B cell (primary cell): ENCODE measurements around the gene PCSK1. TPM values are rescaled to one million over a fixed set of nuclear protein-coding genes. Genes with fewer than 3 reads are reported as not detected.

Experiments used
- ATAC-seq: fragments of 200-7000 bp; cut with Tn5 transposase; one replicate; pipeline ENCODE4 v1.10.0; 2021; ENCODE audit warnings: low read depth, mild to moderate bottlenecking, moderate number of reproducible peaks, moderate library complexity
- CTCF ChIA-PET: fragments of 350-600 bp; sonication (Branson Sonifier 250); formaldehyde crosslinking; loops from one replicate; lab custom pipeline; 2021; ENCODE audit warnings: antibody characterized with exemption, inconsistent platforms; lab: Charles Lee
- POLR2A ChIA-PET: fragments of 350-600 bp; sonication (Branson Sonifier 250); formaldehyde crosslinking; loops from one replicate; lab custom pipeline; 2021; ENCODE audit warnings: antibody characterized with exemption; lab: Charles Lee
- DNase-seq: peaks from one replicate; pipeline ENCODE4 v3.0.0; 2013
- H2AFZ ChIP-seq: 2 replicates; pipeline ENCODE4 v1.6.1; 2012; ENCODE audit warnings: mild to moderate bottlenecking, low read depth, low read length; ENCODE audit not compliant: insufficient read depth, poor library complexity, severe bottlenecking
- H3K27ac ChIP-seq, 2 donors: 1 replicate in 1 of 2; 2 replicates in 1 of 2; pipeline ENCODE4 v1.5.1; 2012 to 2013; ENCODE audit warnings: low read length in 2 of 2, mild to moderate bottlenecking in 2 of 2, moderate library complexity in 1 of 2
- H3K27me3 ChIP-seq, 4 experiments: fragments of 200-600 bp in 1 of 4; sonication (generic) in 1 of 4; replicated peaks in 1 of 4; 1 replicate in 2 of 4; 2 replicates in 2 of 4; pipeline versions ENCODE4 v1.6.1 to v1.7.0; 2013 to 2016; ENCODE audit warnings: low read length in 3 of 4, mild to moderate bottlenecking in 2 of 4, mixed read lengths in 1 of 4, moderate library complexity in 1 of 4; ENCODE audit not compliant: insufficient read depth in 4 of 4, control insufficient read depth in 3 of 4; ENCODE audit errors: control extremely low read depth in 1 of 4
- H3K36me3 ChIP-seq, 2 experiments: replicated peaks in 1 of 2; 1 replicate in 1 of 2; 2 replicates in 1 of 2; pipeline versions ENCODE4 v1.6.1 to v1.7.1; 2013; ENCODE audit warnings: low read length in 1 of 2; ENCODE audit not compliant: insufficient read depth in 2 of 2, control insufficient read depth in 1 of 2; ENCODE audit errors: control extremely low read depth in 1 of 2, extremely low read depth in 1 of 2
- H3K4me1 ChIP-seq, 2 donors: fragments of 200-600 bp in 1 of 2; sonication (generic) in 1 of 2; 1 replicate in 1 of 2; 2 replicates in 1 of 2; pipeline versions ENCODE4 v1.5.1 to v1.6.1; 2013 to 2017; ENCODE audit warnings: low read length in 2 of 2; ENCODE audit not compliant: control insufficient read depth in 2 of 2, insufficient read depth in 2 of 2
- H3K4me2 ChIP-seq: replicated peaks from 2 replicates; pipeline ENCODE3; 2012; ENCODE audit warnings: mild to moderate bottlenecking, low read depth, low read length; ENCODE audit not compliant: poor library complexity, severe bottlenecking
- H3K4me3 ChIP-seq, 5 experiments: fragments of 200-600 bp in 1 of 5; sonication (generic) in 1 of 5; 1 replicate in 3 of 5; 2 replicates in 2 of 5; pipeline versions ENCODE4 v1.5.1 to v1.7.0; 2011 to 2016; ENCODE audit warnings: low read length in 4 of 5, mild to moderate bottlenecking in 4 of 5, low read depth in 2 of 5, control low read depth in 1 of 5, moderate library complexity in 1 of 5; ENCODE audit not compliant: insufficient read depth in 1 of 5; ENCODE audit errors: control extremely low read depth in 1 of 5, extremely low read depth in 1 of 5
- H3K79me2 ChIP-seq: fragments of 200-600 bp; sonication (generic); one replicate; pipeline ENCODE4 v1.6.0; 2016; ENCODE audit warnings: low read length; ENCODE audit not compliant: control insufficient read depth, insufficient read depth
- H3K9ac ChIP-seq: fragments of 200-600 bp; sonication (generic); 2 replicates; pipeline ENCODE4 v1.6.1; 2017; ENCODE audit warnings: mild to moderate bottlenecking, low read length, moderate library complexity
- H3K9me3 ChIP-seq, 3 donors: one replicate each; pipeline versions ENCODE4 v1.6.1 to v1.7.1; 2013; ENCODE audit warnings: low read length in 2 of 3; ENCODE audit not compliant: control insufficient read depth in 2 of 3, insufficient read depth in 1 of 3; ENCODE audit errors: control extremely low read depth in 1 of 3
- H4K20me1 ChIP-seq: 2 replicates; pipeline ENCODE4 v1.6.0; 2012; ENCODE audit warnings: mild to moderate bottlenecking, low read length; ENCODE audit not compliant: insufficient read depth, control insufficient read depth, poor library complexity, severe bottlenecking
- H3K27ac Mint-ChIP-seq: one replicate; pipeline ENCODE4 v1.8.0; 2021; ENCODE audit warnings: mixed read lengths
- H3K27me3 Mint-ChIP-seq: one replicate; pipeline ENCODE4 v1.8.0; 2021; ENCODE audit warnings: mixed read lengths
- H3K4me1 Mint-ChIP-seq: one replicate; pipeline ENCODE4 v1.8.0; 2021; ENCODE audit warnings: mixed read lengths
- H3K4me3 Mint-ChIP-seq: one replicate; pipeline ENCODE4 v1.8.0; 2021; ENCODE audit warnings: mixed read lengths
- H3K9me3 Mint-ChIP-seq: one replicate; pipeline ENCODE4 v1.8.0; 2022; ENCODE audit warnings: mixed read lengths; ENCODE audit not compliant: insufficient read depth
- CTCF ChIP-seq: fragments of 200-600 bp; IDR thresholded peaks from one replicate; pipeline ENCODE4 v1.8.0; 2022; ENCODE audit warnings: antibody characterized with exemption, mild to moderate bottlenecking
- EZH2 ChIP-seq: IDR thresholded peaks from 2 replicates; pipeline ENCODE4 v1.6.1; 2012; ENCODE audit warnings: borderline replicate concordance, low read depth, mild to moderate bottlenecking, moderate library complexity, low read length; ENCODE audit not compliant: insufficient read depth, poor library complexity, severe bottlenecking
- WGBS: methylation state at CpG from one replicate; pipeline ENCODE4 v1.1.5; 2013; ENCODE audit warnings: missing lambda C conversion rate; ENCODE audit not compliant: insufficient coverage; 5-methylcytosine and 5-hydroxymethylcytosine counted together
- intact Hi-C: fragments of 100-400 bp; cut with micrococcal nuclease; formaldehyde crosslinking; loops from one replicate; pipeline ENCODE4 v1.10.0; 2022
- polyA plus RNA-seq: library from polyadenylated mRNA; depleted of rRNA; stranded (reverse); fragments of >200 nt; gene quantifications from 2 replicates; pipeline ENCODE4 v1.2.3, GENCODE V29; 2012
- total RNA-seq, 2 donors: library from RNA; stranded (reverse); fragments of 120-200 nt in 1 of 2; gene quantifications; 1 replicate in 1 of 2; 2 replicates in 1 of 2; pipeline versions ENCODE4 v1.2.3 to v1.2.4, GENCODE V29; 2013 to 2022

PCSK1 gene
- total and polyA plus RNA-seq, 2 donors (not counting 1 experiment from before 2014, with no cell fraction given), result not detected

DNA sequence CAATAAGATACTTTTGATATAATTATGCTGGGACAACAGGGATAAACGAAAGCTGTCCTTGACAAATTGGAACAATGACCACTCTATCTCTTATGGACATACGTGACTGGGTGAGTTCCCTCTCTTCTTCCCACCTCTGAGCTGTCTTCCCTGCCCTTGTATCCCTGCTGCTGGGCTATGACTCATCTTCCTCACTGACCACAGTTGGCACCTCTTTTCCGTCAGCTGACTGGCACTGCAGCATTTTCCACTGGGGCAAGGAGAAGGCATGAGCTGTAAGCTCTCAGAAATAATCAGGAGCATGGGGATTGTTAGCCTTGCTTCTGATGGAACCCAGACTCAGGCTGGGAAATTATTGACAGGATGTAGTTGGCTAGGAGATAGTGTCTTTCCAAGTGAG lies 48.7 kb downstream of the PCSK1 start:
- H3K27me3 Mint-ChIP-seq, result peaks cover 20% of the 10 kb centered on the region
- Histone ChIP-seq H3K4me3 (no peak overlapping the region), H3K9me3 (no peaks in the 10 kb centered on the region), H3K79me2 (no peaks in the 10 kb centered on the region), H3K36me3 (no peaks in the 10 kb centered on the region), H4K20me1 (no peaks in the 10 kb centered on the region), H3K27me3 (peaks cover 0 to 2% (median 0%) of the 10 kb centered on the region in 4 experiments), H3K9ac (no peak overlapping the region), H2AFZ (no peak overlapping the region), H3K27ac (no peak overlapping the region), H3K4me2 (no peak overlapping the region), H3K4me1 (no peaks in the 10 kb centered on the region)
- WGBS, result 88% methylated on average over 3 of the region's 3 CpGs
- no peak for TF ChIP-seq CTCF
- TF ChIP-seq EZH2, result no peak
- H3K4me1 Mint-ChIP-seq, result no peaks in the 10 kb centered on the region
- ATAC-seq, result no peak
- CTCF ChIA-PET, result no interaction called here
- no peaks in the 10 kb centered on the region for H3K9me3 Mint-ChIP-seq
- POLR2A ChIA-PET, result no interaction called here
- no peak for DNase-seq
- H3K27ac Mint-ChIP-seq, result no peak overlapping the region
- intact Hi-C loops, result no loop called here
- H3K4me3 Mint-ChIP-seq, result no peak overlapping the region

DNA sequence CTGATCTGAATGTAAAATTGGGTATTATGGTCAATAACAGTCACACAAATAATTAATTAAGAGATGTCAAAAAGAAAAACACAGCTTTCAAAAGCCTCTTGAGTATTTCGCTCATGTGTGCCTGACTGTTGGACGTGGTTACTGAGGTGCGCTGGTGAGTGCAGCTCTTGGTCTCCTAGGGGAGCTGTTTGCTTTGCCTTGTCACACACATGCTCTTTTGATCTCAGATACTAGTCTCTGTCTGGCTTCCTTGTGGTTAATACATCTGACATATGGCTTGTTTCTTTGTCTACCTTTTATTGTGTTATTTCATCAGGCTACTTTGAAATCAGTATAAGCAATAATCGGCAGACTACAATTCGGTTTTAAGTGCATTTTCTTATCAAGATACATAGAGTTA lies 51.5 kb downstream of the PCSK1 start:
- Histone ChIP-seq H3K79me2 (no peaks in the 10 kb centered on the region), H3K9me3 (no peaks in the 10 kb centered on the region), H3K9ac (no peak overlapping the region), H3K27ac (no peak overlapping the region), H3K4me2 (no peak overlapping the region), H3K4me3 (no peak overlapping the region), H2AFZ (no peak overlapping the region), H3K36me3 (no peaks in the 10 kb centered on the region), H3K27me3 (peaks cover 0 to 2% (median 0%) of the 10 kb centered on the region in 4 experiments), H4K20me1 (no peaks in the 10 kb centered on the region), H3K4me1 (no peaks in the 10 kb centered on the region)
- CTCF ChIA-PET, result no interaction called here
- POLR2A ChIA-PET, result no interaction called here
- ATAC-seq, result no peak
- Mint-ChIP-seq H3K4me3 (no peak overlapping the region), H3K27ac (no peak overlapping the region), H3K9me3 (no peaks in the 10 kb centered on the region), H3K27me3 (peaks cover 14% of the 10 kb centered on the region), H3K4me1 (no peaks in the 10 kb centered on the region)
- WGBS, result no CpG with 5 or more reads among the region's 5 CpGs
- TF ChIP-seq CTCF (no peak), EZH2 (no peak)
- no peak for DNase-seq
- intact Hi-C loops, result no loop called here
